Subcutaneous abdominal adipose tissue (tissue), 5 donors: ENCODE data around the gene TMEM254.
A peak's percentile ranks its signal among the peaks of the same experiment; 100 is the strongest.
"Not testable (repeated sequence)": the region's sequence is repeated elsewhere in the genome, so short reads cannot be mapped to it uniquely, and the experiment has no call there.

Experiments used
- H3K27ac ChIP-seq: one replicate; pipeline ENCODE4 v1.7.0; 2013; ENCODE audit warnings: low read depth, mild to moderate bottlenecking, inconsistent platforms, low read length, moderate library complexity
- H3K27me3 ChIP-seq, 5 donors: one replicate each; pipeline ENCODE4 v1.7.0; 2013; ENCODE audit warnings: low read length in 5 of 5, inconsistent platforms in 1 of 5; ENCODE audit not compliant: control insufficient read depth in 5 of 5, insufficient read depth in 4 of 5
- H3K36me3 ChIP-seq, 5 donors: one replicate each; pipeline ENCODE4 v1.7.0; 2013; ENCODE audit warnings: low read length in 5 of 5; ENCODE audit not compliant: control insufficient read depth in 5 of 5, insufficient read depth in 5 of 5
- H3K4me1 ChIP-seq, 5 donors: one replicate each; pipeline ENCODE4 v1.7.0; 2013; ENCODE audit warnings: low read length in 5 of 5, mild to moderate bottlenecking in 3 of 5, moderate library complexity in 1 of 5; ENCODE audit not compliant: control insufficient read depth in 5 of 5, insufficient read depth in 5 of 5
- H3K4me3 ChIP-seq, 5 donors: one replicate each; pipeline ENCODE4 v1.7.0; 2013; ENCODE audit warnings: low read length in 5 of 5, low read depth in 1 of 5
- H3K9ac ChIP-seq, 5 donors: one replicate each; pipeline ENCODE4 v1.7.0; 2013; ENCODE audit warnings: low read length in 5 of 5, mild to moderate bottlenecking in 4 of 5, moderate library complexity in 3 of 5
- H3K9me3 ChIP-seq, 5 donors: one replicate each; pipeline ENCODE4 v1.7.0; 2013; ENCODE audit warnings: low read length in 5 of 5; ENCODE audit not compliant: control insufficient read depth in 5 of 5
- donor health status: healthy.
- donor health status: healthy.
- donor health status: healthy.
- donor health status: healthy.
- donor health status: healthy.

Gene TMEM254

GRCh38 chr10:80072584-80072983, 5.9 kb upstream of the TMEM254 start:
- Histone ChIP-seq H3K9me3 (no peaks in the 10 kb centered on the region), H3K27me3 (no peaks in the 10 kb centered on the region)

DNA sequence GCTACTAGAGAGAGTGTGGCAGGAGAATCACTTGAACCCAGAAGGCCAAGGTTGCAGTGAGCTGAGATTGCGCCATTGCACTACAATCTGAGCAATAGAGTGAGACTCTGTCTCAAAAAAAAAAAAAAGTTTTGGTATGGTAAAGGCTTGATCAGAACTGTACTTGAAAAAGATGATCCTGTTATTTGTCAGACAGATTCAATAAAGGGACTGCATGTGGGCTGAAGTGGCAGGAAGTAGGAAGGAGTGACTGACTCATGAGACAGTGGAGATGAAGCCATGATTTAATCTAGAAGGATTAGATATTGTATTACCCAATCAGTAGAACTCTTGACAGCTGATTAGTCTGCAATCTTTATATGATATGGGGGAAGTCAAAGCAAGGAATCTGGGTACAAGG, 2.7 kb upstream of the TMEM254 start:
- no peaks in the 10 kb centered on the region for H3K36me3 ChIP-seq
- H3K27me3 ChIP-seq: no peaks in the 10 kb centered on the region
- H3K4me1 ChIP-seq: peaks cover 0 to 22% (median 18%) of the 10 kb centered on the region in 5 donors
- no peaks in the 10 kb centered on the region for H3K9me3 ChIP-seq
- H3K9ac ChIP-seq: no peak overlapping the region
- H3K27ac ChIP-seq: no peak overlapping the region
- H3K4me3 ChIP-seq: no peak overlapping the region

More at GRCh38 chr10:80072584-80072983, 5.9 kb upstream of the TMEM254 start:
- Histone ChIP-seq H3K27ac (no peak overlapping the region), H3K4me3 (no peak overlapping the region), H3K36me3 (no peaks in the 10 kb centered on the region), H3K4me1 (peaks cover 0 to 10% (median 4%) of the 10 kb centered on the region in 5 donors), H3K9ac (no peak overlapping the region)

- Histone ChIP-seq H3K4me3 (peak overlapping the region; percentile 84 to 98 (median 90)), H3K9me3 (no peaks in the 10 kb centered on the region), H3K27me3 (no peaks in the 10 kb centered on the region), H3K4me1 (peaks cover 0 to 22% (median 18%) of the 10 kb centered on the region in 5 donors), H3K27ac (peak overlapping the region; percentile 97), H3K9ac (peak overlapping the region; percentile 77 to 98 (median 85)), H3K36me3 (peaks cover 0 to 6% (median 5%) of the 10 kb centered on the region in 5 donors)
These were observed 507 bp upstream of the TMEM254 start for GRCh38 chr10:80077869-80078447.

GRCh38 chr10:80079312-80079719, 851 bp downstream of the TMEM254 start:
- H3K4me3 ChIP-seq: peak overlapping the region; percentile 83 to 98 (median 90)
- no peaks in the 10 kb centered on the region for H3K27me3 ChIP-seq
- H3K9ac ChIP-seq: peak overlapping the region; percentile 78 to 98 (median 94)
- H3K4me1 ChIP-seq: peaks cover 0 to 22% (median 18%) of the 10 kb centered on the region in 5 donors
- H3K9me3 ChIP-seq: no peaks in the 10 kb centered on the region
- H3K27ac ChIP-seq: peak overlapping the region; percentile 97
- H3K36me3 ChIP-seq: peaks cover 2 to 15% (median 11%) of the 10 kb centered on the region in 5 donors

- peaks cover 3 to 17% (median 11%) of the 10 kb centered on the region in 5 donors for H3K36me3 ChIP-seq
- H3K9me3 ChIP-seq: no peaks in the 10 kb centered on the region
- no peak overlapping the region for H3K27ac ChIP-seq
- no peaks in the 10 kb centered on the region for H3K27me3 ChIP-seq
- H3K4me1 ChIP-seq: peaks cover 0 to 22% (median 18%) of the 10 kb centered on the region in 5 donors
- H3K9ac ChIP-seq: no peak overlapping the region
- H3K4me3 ChIP-seq: no peak overlapping the region
These were observed 2.6 kb downstream of the TMEM254 start for GRCh38 chr10:80081026-80081425.

GRCh38 chr10:80081801-80082750, 3.6 kb downstream of the TMEM254 start:
- peaks cover 0 to 22% (median 18%) of the 10 kb centered on the region in 5 donors for H3K4me1 ChIP-seq
- H3K27me3 ChIP-seq: no peaks in the 10 kb centered on the region
- H3K9me3 ChIP-seq: no peaks in the 10 kb centered on the region
- H3K27ac ChIP-seq: no peak overlapping the region
- no peak overlapping the region for H3K9ac ChIP-seq
- peaks cover 3 to 21% (median 13%) of the 10 kb centered on the region in 5 donors for H3K36me3 ChIP-seq
- no peak overlapping the region for H3K4me3 ChIP-seq

GRCh38 chr10:80090121-80090520, 11.7 kb downstream of the TMEM254 start:
- peaks cover 10 to 18% (median 14%) of the 10 kb centered on the region in 5 donors for H3K36me3 ChIP-seq

DNA sequence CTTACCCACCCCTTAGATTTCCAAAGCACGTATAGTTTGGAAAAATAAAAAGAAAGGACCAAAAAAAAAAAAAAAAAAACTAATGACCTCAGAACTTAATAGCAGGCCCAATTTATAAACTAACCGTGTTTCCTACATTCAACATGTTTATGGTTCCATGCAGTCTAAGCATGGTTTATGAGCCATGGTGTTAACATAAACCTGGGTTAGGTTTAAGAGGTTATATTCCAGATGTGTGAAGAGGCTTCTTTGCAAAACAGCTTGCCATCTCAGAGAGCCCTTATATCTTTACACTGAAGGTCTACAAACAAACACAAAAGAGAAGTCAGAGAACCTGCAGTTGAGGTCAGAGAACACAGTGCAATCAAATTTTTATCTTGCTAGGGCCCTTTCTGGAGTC, 15.8 kb downstream of the TMEM254 start:
- no peak overlapping the region for H3K9ac ChIP-seq
- H3K4me3 ChIP-seq: no peak overlapping the region
- no peaks in the 10 kb centered on the region for H3K9me3 ChIP-seq
- H3K36me3 ChIP-seq: peaks cover 9 to 15% (median 11%) of the 10 kb centered on the region in 5 donors
- H3K4me1 ChIP-seq: no peaks in the 10 kb centered on the region
- H3K27ac ChIP-seq: no peak overlapping the region
- H3K27me3 ChIP-seq: no peaks in the 10 kb centered on the region

More at GRCh38 chr10:80090121-80090520, 11.7 kb downstream of the TMEM254 start:
- Histone ChIP-seq H3K4me3 (no peak overlapping the region), H3K9ac (no peak overlapping the region), H3K27me3 (no peaks in the 10 kb centered on the region), H3K9me3 (no peaks in the 10 kb centered on the region), H3K27ac (no peak overlapping the region), H3K4me1 (no peaks in the 10 kb centered on the region)

GRCh38 chr10:80098272-80098671, 19.8 kb downstream of the TMEM254 start:
- H3K36me3 ChIP-seq, H3K27me3 ChIP-seq, H3K27ac ChIP-seq, H3K4me1 ChIP-seq, H3K9ac ChIP-seq, H3K9me3 ChIP-seq, H3K4me3 ChIP-seq: not testable (repeated sequence)

- H3K36me3 ChIP-seq, H3K27me3 ChIP-seq, H3K9me3 ChIP-seq, H3K4me3 ChIP-seq, H3K27ac ChIP-seq, H3K9ac ChIP-seq: not testable (repeated sequence)
- H3K4me1 ChIP-seq: peaks cover 0 to 11% (median 8%) of the 10 kb centered on the region in 5 donors
These were observed 20.8 kb downstream of the TMEM254 start for GRCh38 chr10:80099295-80099694.
